GM19372 (cell line): ENCODE measurements around the gene FAM219A.
"Not testable (repeated sequence)": the region's sequence is repeated elsewhere in the genome, so short reads cannot be mapped to it uniquely, and the experiment has no call there.

ENCODE experiments used
- ATAC-seq: cut with Tn5 transposase; IDR thresholded peaks from one replicate; pipeline ENCODE4 v1.9.1; 2021; ENCODE audit warnings: mild to moderate bottlenecking, low read depth, moderate library complexity; ENCODE audit not compliant: unreplicated experiment

FAM219A gene

DNA sequence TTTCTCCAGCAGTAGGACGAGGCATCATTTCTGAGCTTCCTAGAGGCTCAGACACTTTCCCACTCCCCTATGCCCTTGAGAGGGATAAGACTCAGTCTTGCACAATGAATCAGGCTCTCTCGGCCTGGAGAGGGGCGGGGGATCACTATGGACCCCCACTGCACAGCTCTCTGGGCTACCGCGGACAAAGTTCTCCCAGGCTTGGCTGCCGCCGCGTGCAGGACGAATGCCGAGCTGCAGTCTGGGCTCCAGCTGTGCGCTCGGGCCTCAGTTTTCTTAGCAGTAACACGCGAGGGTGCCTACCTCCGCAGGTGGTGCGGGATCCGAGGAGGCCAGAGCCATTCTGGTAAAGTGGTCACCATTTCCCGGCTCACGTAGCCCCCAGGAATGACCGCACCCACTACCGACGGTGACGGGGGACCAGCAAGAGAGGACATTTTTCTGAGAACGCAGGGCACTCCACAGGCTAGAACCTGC is 78.3 kb downstream of the FAM219A start:
- ATAC-seq, result no peak

DNA sequence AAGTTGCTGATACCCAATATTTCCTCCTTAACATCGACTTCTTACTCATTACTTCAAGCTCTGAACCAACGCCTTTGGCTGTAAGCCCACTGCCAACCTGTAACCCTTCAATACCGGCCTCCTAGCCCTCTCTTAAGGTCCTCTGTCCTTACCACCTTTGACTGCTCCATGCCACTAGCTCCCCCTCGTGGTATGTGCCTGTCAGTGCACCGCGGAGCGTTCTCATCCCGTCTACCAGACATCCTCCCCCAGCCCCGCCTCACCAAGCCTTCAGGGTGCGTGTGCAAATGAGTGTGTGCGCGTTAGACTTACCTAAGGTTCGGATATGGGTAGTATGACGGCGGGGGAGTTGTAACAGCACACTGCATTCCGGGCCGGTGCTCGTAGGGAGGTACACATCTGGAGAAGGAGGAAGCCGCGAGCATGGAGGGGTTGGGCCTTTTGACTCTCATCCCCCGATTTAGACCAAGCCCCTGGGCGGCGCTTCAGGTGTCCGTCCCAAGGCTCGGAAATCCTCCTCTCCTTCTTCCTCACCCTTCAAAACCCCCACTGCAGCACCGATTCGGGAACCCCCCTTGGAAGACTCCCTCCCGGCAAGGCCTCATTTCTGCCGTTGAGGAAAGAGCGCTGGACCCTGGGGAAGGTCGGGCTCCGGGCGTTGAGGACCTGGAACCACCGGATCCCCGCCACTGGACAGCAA is 78.9 kb downstream of the FAM219A start:
- ATAC-seq, result no peak

DNA sequence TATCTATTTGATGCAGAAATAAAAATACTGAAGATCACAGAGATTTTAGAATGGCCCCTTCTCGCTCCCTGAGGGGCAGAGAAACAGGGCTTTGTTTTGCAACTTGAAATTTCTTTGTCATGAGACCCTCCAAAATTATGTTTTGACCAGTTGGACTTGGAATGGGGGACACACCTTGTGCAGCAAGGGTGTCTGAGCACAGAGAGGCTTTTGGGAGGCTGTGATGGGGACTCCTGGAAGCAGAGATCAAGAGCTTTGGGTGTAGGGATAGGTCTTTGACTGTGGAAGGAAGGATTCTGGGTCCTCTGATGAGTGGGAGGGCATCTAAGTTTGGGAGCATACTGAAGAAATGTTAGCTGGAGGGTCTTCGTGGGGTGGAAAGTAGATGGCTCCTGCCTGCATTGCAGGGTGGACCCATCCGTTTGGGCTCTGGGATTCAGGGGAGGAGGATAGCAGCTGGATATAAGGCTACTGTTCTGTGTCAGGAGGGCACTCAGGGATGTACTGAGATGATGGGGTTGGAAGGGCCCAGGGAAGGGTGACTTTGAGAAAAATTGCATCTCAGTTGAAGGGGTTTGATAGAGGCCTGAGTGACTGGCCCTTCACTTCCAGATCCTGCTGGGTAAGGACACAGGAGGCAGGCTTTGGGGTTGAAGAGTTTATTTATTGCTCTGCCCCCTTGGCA is 79.9 kb downstream of the FAM219A start:
- ATAC-seq, result no peak

DNA sequence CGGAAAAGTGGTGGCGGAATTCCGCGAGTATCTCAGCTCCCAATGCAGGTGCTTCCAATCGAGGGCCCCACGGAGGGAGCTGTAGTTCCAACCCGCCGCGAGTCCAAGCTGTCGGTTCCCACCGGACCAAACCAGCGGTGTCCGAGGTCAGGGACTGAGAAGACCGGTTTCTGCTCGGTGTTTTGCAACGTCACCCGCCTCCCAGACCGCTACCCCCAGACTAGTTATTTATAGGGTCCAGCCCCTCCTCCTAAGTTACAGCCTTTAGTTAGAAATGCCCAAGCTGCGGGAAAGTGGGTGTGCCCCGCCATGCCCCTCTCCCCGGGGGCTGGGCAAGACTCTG is 81.0 kb downstream of the FAM219A start:
- ATAC-seq, result no peak

DNA sequence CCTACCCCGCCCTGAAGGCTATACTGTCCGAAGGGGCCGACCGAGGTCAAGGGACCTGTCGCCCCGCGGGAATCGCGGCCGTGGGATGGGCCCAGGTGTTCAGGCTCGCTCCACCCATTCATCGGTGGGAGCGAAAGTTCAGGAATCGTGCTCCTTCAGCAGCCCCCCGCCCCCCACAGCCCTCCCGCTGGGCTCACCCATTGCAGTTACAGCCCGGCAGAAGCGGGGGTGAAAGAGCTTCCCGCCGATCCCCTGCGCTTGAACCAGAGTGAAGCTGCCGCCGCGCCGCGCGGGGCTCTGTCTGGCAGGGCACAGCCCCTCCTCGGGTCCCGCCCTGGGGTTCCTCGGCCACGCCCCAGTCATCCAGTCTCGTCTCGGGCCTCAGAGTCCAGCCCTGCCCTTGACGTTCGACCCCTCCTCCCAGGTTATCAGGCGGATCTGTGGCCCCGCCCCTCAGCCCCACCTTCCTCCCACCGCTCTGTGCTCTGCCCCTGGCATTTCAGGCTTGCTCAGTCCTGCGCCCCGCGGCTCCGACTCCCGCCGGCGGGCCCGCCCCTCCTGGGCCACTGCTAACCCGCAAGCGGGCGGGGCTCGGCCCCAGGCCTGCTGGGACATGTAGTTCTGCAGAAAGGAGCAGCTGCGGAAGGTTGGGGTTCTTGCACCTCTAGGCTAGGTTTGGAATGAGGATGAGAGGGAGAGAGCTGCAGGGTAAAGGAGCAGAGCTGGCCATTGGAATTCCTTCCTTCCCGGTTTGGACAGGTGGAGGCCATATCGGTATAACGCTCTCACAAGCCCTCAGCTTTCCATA is 81.6 kb downstream of the FAM219A start, which contains the start of gene MYORG:
Gene MYORG, minus strand, starts transcription at position 303 of the 808 bp plus-strand sequence. CDS start 3,955 bp downstream, outside the sequence.
- ATAC-seq, result peak; percentile 79

DNA sequence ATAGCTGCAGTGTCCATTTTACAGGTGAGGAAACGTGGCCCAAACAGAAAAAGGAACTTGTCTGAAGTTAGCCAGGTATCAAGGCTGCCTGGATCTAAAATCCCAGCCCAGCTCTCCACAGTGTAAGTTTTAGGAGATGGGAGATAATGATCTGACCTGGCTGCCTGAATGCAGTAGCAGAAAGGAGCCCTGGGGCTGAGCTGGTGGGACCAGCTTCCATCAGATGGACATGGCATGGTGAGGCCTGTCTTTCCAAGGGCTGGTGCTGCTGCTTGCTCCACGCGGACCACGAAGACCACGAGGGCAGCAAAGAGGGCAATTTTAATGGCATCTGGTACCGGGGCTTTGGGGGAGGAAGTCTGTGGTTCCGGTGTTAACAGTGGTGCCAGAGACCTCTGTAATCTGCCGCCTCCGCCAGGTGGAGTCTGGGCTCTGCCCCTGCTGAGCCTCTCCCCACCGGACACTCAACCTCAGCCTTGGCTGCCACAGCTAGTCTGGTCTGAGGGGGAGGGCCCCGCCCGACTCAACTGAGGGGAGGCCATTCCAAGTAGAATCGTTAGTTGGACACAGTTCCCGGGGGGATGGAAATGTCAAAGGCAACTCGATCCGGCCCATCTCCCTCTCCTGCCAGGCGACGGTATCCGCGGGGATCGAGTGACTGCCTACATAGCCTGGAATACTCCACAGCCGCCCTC is 82.3 kb downstream of the FAM219A start:
- ATAC-seq, result no peak

DNA sequence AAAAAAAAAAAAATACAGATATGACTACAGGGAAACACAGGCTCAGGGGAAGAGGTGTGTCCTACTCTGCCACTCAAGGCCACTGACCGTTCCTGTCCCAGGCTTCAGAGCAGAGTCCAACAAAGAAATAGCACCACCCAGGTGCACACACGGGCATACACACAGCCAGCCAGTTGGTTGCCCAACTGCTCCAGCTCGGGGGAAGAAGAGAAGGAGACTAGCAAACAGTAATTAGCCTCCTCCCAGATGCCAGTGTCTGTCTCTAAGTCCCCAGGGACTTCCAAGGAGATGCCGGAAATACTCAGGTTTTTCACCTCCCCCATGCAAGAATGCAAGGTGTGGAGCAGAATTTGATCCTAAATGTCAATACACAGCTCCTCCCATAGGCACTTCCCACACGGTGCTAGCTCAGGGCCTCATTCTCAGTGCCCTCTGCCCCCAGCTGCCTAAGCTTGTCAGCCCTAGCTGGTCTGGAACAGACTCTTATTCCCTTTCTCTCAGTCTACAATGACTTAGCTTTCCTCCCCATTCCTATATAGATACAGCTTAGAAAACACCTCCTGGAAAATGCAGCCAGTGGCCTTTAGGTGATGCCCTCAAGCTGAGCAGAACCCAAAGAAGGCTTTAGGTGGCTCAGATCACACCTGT is 83.3 kb downstream of the FAM219A start:
- ATAC-seq, result no peak

DNA sequence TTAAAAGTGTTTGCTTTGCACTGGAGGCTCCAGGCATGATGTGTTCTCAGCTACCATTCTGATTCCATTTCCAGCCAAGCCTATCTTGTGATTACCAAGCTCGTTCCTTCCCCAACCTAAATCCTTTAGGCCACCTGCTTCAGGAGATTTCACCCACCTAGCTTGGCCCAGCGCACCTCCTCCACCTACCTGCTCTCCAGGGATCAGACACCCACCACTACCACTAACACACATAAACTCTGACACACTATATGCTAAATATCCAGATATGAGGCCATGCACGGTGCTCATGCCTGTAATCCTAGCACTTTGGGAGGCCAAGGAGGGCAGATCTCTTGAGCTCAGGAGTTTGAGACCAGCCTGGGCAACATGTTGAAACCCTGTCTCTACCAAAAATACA is 84.0 kb downstream of the FAM219A start:
- no peak for ATAC-seq

DNA sequence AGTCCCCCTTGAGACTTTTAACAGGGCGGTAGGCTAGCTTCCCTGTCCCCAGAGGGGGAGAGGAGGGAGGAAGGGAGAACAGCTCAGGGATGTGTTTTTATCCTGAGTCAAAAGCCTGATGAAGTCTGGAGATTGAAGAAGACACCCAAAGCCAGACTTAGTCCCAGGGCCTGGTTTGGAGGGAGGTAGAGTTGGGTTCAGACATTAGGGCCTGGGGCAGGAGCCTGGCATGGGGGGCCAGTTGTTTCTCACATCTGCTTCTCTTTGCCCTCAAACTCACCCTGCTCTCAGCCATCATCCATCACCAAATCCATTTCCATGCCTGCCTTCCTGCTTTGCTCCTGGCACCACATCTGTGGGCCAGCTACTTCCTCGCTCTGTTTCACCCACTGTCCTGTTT is 84.6 kb downstream of the FAM219A start:
- ATAC-seq, result no peak

DNA sequence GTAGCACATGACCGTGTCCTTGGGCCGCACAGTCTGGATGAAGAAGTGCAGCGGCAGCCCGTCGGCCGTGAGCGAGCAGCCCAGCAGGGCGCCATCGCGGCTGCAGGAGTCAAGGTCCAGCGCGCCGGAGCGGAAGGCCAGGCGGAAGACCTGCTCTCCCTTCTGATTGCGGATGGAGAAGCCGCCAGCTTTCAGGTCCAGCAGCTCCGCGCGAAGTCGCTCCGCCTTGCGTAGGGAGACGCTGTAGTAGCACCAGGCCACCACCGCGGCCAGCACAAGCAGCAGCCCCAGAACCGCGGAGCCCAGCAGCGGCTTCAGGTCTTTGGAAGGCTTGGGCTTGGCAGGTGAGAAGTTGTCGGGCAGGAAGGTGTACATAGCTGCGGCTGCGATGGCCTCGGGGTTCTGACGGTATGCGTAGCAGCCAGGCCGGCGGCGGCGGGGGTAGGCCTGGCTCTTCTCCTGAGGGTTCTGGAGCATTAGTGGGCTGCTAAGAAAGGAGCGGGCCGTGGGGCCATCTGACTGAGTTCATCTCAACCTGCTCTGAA is 85.8 kb downstream of the FAM219A start:
- no peak for ATAC-seq

DNA sequence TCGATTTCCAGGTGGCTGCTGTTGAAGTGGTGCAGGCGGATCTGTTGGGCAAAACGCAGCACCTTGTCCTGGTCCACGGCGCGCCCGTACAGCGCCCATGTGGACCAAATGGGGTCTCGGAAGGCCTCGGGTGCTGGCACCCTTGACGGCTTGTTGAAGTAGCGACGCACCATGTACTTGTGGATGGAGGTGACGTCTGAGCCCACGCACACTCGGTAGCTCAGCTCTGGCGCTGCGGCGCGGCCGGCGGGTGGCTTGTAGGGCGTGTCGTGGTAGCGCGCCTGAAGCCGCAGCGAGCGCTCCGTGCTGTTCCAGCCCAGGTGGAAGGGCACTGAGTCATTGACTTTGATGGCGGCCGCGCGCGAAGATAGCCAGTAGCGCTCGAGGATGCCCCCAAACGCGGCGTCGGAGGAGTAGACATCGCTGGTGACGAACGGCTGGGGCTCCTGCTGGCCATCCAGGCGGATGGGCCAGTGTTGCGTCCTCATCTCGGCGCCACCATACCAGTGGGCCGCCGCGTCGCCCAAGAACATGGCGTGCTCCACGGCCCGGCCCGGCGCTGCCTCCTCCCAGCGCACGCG is 86.4 kb downstream of the FAM219A start:
- ATAC-seq, result no peak

DNA sequence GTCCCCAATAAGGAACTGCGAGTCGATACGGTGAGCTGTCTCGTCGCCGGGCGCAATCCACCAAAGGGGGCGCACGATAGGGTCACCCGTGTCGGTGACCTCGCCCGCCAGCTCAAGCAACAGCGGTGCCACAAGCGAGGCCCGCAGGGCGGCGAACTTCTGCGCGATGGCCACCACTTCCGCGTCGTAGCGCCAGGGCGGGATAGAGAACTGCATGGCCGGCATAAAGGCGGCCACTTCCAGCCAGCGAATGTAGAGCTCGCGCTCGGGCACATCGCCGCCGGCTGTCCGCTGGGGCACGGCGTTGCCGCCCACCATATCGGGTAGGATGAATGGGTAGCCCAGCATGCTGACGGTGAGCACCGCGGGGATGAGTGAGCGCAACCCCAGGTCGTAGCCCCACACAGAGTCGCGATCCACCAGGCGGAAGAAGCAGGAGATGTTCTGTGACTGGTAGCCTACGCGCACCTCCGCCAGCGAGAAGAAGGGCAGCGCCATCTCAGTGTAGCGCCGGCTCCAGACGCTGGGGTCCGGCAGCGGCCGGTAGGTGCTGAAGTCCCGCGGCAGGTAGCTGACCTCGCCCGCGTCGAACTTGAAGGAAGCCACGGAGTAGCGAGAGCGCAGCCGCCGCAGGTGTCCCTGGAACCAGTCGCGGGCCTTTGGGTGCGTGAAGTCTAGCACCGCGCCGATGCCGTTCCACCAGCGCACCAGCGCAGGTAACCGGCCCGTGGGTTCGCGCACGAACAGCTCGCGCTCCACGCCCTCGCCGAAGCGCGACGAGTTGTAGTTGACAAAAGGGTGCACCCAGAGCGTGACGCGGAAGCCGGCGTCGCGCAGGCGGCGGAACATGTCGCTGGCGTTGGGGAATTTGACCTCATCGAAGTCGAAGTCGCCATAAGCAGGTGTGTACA is 87.1 kb downstream of the FAM219A start:
- ATAC-seq, result no peak

DNA sequence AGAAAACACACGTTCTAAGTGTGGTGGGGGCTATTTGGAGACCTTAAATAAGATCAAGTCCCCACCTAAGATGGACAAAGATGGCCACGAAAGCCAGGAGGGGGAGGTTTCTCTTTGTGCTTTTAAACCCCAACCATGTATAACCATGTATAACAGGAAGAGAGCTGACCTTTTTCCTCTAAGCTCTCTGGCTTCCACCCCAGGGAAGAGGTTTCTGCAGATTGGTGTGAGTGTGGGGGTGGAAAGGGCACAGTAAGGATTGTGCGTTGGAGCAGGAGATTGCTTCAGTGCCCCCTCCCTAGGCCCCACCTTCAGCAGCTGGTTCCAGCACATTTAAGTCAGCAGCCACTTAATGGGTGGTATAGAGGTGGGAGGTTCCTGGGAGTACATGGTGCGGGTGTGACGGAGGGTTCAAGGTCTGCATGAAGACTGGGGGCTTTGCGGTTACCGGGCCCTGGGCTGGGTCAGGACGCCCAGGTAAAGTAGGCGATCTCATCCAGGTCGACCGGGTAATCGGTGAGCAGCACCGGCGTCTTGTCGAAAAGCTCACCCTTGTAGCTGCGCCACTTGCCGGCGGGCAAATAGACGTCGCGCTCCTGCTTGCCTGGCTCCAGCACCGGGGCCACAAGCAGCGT is 87.9 kb downstream of the FAM219A start:
- no peak for ATAC-seq

DNA sequence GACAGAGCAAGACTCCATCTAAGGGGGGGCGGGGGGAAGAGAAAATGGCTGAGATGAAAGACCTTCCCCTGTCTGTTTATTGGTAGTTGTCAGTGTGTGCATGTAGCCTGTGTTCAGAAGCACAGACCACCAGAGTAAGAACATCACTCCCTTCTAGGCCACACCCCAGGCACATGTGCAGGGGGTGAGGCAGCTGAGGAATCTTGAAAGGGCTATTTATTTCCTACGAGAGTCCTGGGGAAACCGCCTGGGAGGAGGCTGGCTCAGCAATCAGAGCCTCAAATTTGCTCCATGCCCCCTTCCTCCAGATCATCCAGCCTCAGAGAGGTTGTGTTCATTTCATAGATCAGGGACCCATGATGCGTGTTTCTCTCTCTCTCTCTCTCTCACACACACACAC is 88.7 kb downstream of the FAM219A start:
- ATAC-seq, result no peak

DNA sequence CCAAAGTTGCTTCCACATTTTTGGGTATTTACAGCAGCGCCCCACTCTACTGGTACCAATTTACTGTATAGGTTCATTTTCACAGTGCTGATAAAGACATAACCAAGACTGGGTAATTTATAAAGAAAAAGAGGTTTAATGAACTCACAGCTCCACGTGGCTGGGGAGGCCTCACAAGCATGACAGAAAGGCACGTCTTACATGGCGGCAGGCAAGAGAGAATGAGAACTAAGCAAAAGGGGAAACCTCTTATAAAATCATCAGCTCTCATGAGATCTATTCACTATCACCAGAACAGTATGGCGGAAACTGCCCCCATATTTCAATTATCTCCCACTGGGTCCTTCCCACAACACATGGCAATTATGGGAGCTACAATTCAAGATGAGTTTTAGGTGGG is 89.6 kb downstream of the FAM219A start:
- not testable (repeated sequence) for ATAC-seq

DNA sequence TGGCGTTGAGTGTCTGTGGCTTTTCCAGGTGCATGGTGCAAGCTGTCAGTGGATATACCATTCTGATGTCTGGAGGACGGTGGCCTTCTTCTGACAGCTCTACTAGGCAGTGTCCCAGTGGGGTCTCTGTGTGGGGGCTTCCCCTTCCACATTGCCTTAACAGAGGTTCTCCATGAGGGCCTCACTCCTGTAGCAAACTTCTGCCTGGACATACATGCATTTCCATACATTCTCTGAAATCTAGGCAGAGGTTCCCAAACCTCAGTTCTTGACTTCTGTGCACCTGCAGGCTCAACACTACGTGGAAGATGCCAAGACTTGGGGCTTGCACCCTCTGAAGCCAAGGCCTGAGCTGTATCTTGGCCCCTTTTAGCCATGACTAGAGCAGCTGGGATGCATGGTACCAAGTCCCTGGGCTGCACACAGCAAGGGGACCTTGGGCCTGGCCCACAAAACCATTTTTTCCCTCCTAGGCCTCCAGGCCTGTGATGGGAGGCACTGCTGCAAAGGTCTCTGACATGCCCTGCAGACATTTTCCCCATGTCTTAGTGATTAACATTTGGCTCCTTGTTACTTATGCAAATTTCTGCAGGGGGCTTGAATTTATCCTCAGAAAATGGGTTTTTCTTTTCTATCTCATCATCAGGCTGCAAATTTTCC is 90.5 kb downstream of the FAM219A start:
- not testable (repeated sequence) for ATAC-seq

DNA sequence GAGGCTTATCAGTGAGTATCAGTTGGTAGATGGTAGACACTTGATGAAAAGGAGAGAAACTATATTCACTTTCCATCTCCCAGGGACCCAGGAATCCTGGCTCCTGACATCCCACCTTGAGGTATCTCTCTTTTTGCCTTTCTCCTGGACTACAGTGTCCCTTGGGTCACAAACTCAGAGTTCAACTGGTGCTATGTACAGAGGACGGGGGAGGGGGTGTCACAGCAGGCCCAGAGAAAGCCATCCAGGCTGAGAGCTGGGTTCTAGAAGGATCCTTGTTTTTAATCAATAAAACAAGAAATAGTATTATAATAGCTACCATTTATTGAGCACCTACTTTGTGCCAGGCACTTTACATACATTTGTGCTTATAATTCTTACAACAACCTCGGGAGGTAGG is 92.0 kb downstream of the FAM219A start:
- no peak for ATAC-seq

DNA sequence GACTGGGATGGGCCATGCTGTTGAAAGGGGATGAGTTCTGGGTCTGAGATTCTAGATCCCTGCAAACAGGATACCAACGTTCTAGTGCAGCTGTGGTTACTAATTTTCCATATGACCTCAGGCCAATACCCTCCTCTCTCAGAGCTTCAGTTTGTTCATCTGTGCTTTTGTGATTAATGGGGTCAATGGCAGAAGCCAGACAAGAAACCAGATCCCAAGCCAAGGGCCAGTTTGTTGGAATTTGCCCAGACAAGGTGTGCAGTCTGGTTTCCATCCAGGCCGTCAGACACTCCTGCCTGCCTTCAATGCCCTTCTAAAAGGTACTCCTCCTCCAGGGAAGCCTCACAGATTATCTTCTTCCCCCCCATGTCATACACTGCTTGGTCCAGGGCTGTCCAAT is 93.1 kb downstream of the FAM219A start:
- no peak for ATAC-seq
